ENCODE data around the gene RALA.
"Not testable (repeated sequence)": the region's sequence is repeated elsewhere in the genome, so short reads cannot be mapped to it uniquely, and the experiment has no call there.

RALA gene

GRCh38 chr7:39688611-39689480 lies 65.5 kb downstream of the RALA start:
- no peak for DNase-seq

DNA sequence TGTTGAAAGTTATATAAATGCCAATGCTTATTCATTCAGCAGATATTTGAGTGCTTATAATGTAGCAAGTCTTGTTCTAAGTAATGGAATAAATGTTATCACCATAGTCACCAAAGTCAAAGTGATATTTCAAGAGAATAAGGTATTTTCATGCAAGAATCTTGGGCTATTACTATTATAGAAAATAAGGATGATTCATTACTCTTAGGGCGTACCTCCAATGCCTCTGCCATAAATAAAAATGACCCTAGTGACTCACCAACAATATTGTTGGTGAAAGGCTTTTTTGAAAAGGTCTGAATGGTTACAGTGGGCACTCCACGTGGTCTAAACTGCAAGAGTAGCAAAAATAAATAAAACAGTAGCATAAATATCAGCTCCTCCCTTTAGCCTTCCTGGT lies 68.4 kb downstream of the RALA start:
- no peak for DNase-seq

DNA sequence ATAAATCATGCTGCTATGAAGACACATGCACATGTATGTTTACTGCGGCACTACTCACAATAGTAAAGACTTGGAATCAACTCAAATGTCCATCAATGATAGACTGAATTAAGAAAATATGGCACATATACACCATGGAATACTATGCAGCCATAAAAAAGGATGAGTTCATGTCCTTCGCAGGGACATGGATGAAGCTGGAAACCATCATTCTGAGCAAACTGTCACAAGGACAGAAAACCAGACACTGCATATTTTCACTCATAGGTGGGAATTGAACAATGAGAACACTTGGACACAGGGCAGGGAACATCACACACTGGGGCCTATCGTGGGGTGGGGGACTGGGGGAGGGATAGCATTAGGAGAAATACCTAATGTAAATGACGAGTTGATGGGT lies 69.7 kb downstream of the RALA start:
- DNase-seq, result not testable (repeated sequence)

DNA sequence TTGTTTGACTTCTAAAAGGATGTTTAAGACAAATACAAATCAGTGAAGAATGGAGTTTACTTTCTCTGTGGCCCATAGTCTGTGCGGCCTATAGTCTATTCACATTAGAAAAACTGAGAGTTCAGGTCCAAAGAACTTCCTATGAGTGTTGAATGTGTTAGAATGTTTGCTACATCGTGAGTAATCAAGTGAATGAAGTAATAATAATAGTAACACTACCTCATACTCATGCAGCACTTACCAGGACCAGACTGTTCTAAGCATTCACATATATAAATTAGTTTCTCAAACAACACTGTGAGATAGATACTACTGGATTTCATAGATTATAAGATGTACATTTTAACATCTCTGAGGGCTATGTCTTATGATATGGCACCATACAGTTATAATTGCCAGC lies 70.4 kb downstream of the RALA start:
- DNase-seq, result no peak

GRCh38 chr7:39695852-39696586 lies 72.6 kb downstream of the RALA start:
- no peak for DNase-seq

DNA sequence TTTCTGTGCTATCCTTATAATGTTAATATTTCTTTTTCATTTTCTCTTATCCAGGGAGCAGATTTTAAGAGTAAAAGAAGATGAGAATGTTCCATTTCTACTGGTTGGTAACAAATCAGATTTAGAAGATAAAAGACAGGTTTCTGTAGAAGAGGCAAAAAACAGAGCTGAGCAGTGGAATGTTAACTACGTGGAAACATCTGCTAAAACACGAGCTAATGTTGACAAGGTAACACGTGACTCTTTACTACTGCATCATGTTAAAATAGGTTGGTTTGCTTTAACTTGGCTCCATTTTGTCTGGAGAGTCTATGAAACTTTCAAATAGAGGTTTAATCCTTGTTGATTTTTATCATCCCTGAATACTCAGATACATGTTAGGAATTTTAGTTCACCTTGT lies 73.3 kb downstream of the RALA start:
- DNase-seq, result no peak

DNA sequence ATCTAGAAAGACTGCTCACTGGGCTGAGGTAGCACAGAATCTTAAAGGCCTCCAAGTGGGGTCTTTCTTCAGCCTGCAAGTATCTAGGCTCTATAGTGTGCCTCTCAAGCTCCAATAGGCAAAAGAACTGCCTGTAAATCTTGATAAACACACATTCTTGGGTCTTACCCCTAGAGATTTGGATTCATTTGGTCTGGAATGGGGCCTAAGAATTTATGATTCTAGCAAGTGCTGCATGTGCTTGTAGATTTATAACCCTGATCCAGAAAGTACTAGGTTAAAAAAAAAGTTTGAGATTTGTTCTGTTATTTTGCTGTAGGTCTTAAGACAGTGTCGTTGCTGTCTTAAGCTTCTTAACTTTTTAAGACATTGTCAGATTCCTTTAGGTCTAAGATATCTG lies 74.1 kb downstream of the RALA start:
- DNase-seq, result no peak

DNA sequence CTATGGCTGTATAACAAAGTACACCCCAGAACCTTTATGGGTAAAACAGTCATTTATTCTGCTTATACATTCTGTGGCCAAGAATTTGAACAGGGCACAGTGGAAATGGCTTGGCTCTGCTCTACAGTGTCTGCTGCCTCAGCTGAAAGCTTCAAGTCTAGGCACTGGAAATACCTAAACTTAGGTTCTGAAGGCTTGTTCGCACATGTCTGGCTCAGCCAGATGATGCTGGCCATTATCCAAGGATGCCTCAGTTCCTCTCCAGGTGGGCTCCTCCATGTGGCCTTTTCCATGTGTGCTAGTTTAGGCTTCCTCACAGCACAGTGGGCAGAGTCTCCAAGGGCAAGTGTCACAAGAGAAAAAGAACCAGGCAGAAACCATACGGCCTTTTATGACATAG lies 76.8 kb downstream of the RALA start:
- DNase-seq, result no peak

DNA sequence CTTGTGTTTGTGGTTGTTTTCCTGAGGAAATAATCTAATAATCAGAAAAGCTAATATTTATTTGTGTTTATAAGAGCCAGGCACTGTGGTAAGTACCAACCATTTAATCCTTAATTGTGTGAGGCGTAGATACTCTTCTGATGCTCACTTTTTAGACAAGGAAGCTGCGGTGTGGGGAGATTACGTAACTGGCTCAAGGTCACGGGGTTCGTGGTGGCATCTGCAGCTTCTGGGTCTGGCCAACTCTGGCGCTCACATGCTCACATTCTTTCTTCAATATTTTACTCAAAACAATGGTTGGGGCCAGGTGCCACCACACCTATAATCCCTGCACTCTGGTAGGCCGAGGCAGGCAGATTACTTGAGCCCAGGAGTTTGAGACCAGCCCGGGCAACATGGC lies 77.6 kb downstream of the RALA start:
- no peak for DNase-seq

DNA sequence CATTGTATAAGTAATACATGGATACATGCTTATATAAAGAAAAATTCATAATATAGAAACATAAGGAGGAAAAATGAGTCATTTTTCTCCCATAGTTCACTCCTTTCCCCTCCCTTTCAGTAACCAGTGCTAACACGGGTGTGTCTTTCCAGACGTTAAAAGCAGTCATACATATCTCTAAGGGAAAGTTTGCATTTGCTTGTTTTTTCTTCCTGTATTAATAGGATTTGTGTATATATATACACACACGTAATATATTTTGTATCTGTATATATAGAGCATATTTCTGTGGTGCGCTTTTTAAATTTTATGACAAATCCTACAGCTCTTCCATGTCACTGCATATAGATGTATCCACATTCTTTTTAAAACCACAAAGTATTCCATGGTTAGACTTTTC lies 78.8 kb downstream of the RALA start:
- no peak for DNase-seq

DNA sequence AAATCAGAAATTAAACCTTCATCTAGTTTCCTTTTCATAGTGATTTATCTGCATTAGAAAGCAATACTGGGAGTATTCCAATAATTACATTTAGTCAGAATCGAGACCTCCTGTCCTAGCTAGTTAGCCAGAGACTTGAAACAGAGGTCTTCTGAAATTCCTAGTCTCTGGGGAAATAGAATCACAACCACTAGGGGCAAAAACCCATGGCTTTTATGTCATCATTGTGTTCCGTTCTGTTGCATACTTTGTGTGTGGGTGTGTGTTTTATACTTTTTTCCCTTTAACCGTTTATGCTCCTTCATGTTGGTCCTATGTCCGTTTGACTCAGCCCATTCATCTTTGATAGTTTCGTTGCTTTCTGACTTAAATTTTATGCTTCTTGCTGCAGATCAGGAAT lies 79.8 kb downstream of the RALA start:
- DNase-seq, result no peak

- DNase-seq, result no peak
Observed at GRCh38 chr7:39709029-39709428, 85.7 kb downstream of the RALA start.

- DNase-seq, result no peak
Observed at GRCh38 chr7:39709768-39710311, 86.5 kb downstream of the RALA start.

- no peak for DNase-seq
Observed at GRCh38 chr7:39712751-39713150, 89.4 kb downstream of the RALA start.

- no peak for DNase-seq
Observed at GRCh38 chr7:39714447-39715091, 91.2 kb downstream of the RALA start.

GRCh38 chr7:39720586-39720985 lies 97.2 kb downstream of the RALA start:
- no peak for DNase-seq

GRCh38 chr7:39721345-39721744 lies 98.0 kb downstream of the RALA start:
- DNase-seq, result no peak

DNA sequence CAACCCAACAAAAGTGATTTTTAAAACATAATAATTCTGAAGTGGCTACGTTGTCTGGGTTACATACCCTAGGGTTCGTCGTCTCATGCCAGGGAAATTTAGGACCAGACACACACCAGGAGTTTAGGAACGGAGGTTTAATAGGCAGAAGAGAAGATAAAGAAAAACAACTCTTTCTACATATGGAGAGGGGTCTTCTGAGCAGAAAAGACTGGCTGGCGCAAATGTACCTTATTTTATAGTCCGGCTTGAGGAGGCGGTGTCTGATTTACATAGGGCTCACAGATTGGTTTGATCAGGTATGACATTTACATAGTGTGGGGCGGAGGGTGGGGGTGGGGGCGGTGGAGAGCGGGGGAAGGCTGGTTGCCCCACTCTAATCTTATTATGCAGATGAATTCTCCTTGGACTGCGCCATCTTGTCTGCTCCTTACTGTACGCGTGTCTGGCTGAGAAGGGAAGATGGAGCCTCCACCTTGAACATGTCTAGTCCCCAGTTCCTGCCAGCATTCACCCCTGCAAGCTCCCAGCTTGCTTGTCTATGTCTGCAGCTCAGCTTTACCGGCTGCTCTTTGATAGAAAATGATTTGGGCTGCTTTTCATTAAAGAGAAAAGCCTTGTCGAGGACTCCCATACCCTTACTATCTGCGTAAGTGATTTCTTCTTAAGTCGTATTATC lies 98.7 kb downstream of the RALA start:
- no peak for DNase-seq

GRCh38 chr7:39727231-39728012 lies 104.0 kb downstream of the RALA start:
- DNase-seq, result no peak

GRCh38 chr7:39732837-39733804 lies 109.7 kb downstream of the RALA start:
- DNase-seq, result peak; percentile 98

Measured in activated CD4-positive, alpha-beta T cell treated with anti-CD3 and anti-CD28 coated beads, Interleukin-2, Interleukin-6, amounts not matched to agents 100 ng/mL and 50 ng/mL, durations not matched to agents 16 hours and 8 hours (primary cell).